GM21526 (cell line): Measurements from ENCODE around the gene PPP1R7.
"Not testable (repeated sequence)": the region's sequence is repeated elsewhere in the genome, so short reads cannot be mapped to it uniquely, and the experiment has no call there.

ENCODE experiments used
- ATAC-seq: cut with Tn5 transposase; IDR thresholded peaks from one replicate; pipeline ENCODE4 v1.9.1; 2021; ENCODE audit warnings: moderate library complexity; ENCODE audit not compliant: unreplicated experiment, low FRiP score

PPP1R7 gene

DNA sequence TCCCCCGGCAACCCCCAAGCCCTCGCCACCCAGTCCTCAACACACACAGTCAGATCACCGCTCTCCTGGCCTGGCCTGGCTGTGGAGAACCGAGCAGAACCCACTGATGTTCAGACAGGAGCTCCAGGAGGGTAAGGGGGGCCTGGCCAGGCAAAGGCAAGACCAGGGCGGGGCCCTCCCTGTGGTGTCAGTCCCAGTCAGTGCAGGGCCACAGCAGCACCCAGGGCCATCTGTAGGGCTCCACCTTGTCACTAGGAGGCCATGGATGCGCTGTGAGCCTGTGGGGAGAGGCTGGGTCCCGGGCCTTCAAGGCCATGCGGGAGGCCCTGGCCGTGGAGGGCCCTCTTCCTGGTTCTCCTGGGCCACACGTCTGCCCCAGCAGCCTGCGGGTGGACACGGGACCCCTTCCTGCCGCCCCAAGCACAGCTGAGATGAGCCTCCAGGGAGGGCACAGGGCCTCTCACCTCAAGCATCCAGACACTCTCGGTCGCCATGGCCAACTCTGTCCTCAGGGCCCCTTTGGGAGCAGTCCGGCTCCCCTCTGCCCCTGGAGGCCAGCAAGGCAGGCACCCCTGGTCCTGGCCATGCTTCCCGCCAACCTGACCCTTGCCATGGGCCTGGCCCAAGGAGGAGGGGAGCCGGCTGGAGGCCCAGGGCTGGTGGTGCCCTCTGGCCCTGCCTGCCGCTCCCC is 40.2 kb downstream of the PPP1R7 start:
- ATAC-seq: no peak

DNA sequence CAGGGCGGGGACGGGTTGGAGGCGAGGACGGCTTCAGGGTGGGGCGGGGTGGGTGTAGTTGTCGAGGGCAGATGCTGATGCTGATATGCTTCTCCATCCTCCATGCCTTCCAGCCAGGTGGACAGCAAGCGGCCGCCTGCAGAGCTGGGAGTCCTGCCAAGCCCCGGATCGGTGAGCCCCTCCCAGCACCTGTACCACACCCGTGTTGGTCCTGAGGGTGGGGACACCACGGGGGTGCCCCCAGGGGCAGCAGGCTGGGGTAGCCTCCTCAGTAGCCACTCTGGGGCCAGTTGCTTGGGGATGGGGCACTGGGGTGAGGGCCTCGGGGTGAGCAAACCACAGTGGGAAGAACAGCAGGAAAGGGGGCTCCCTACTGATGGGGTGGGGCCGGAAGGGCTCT is 40.8 kb downstream of the PPP1R7 start:
- no peak for ATAC-seq

DNA sequence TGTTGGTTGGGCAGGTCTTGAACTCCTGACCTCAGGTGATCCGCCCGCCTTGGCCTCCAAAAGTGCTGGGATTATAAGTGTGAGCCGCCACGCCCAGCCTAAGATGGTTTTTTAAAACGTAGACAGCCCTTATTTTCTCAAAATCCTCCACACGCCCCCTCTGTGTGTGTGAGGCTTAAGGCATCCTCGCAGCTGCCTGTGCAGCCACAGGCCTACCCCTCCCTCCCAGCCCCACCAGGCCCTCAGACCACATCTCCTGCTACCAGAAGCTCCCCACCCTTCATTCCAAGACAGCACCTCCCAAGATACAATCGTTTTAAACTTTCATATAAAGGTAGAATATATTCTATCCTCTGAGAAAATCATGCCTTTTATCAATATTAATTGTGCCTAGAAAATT is 43.0 kb downstream of the PPP1R7 start:
- no peak for ATAC-seq

DNA sequence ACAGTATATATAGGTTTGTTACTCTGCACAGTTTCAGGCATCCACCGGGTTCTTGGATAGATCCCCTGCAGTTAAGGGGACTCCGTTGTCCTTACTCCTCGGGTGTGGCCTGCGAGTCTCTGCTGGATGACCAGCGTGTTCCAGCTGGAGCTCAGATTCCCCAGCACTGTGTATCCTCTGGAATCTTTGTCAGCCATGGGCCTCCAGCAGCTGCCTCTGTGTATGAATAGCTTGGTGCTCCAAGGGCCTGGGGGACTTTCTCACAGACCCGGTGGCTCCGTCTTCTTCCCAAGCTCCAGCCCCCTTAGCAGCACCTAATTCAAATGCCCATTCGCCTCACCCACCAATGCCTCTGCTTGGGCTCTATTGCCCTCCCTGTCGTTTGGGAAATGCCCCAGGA is 44.5 kb downstream of the PPP1R7 start:
- ATAC-seq: no peak

DNA sequence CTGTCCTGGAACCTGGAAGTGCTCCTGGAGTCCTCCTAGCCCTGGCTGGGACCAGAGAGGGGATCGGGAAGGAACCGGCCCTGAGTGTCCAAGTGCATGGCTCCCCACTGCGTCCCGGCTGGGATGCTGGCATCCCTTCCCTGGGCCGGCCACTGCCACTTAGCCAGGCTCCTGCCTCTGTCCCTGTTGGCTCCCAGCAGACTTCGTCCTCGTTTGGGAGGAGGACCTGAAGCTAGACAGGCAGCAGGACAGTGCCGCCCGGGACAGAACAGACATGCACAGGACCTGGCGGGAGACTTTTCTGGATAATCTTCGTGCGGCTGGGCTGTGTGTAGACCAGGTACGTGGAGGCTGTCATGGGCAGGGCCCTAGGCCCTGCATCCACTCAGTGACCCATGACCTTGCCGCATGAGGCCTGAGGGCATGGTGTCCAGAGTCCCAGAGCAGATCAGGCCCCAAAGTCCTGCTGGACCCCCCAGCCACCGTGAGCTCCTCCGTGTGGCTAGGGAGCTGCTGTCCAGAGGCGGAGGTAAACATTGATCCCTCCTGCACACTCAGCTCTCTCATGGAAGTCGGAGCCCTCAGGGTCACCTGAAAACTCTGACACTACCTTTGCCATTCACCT is 45.4 kb downstream of the PPP1R7 start:
- ATAC-seq: no peak

- ATAC-seq: not testable (repeated sequence)
Measured at GRCh38 chr2:241197246-241197645, 47.0 kb downstream of the PPP1R7 start.

- no peak for ATAC-seq
Measured at GRCh38 chr2:241197947-241198346, 47.7 kb downstream of the PPP1R7 start.

- ATAC-seq: no peak
Measured at GRCh38 chr2:241198381-241199279, 48.4 kb downstream of the PPP1R7 start.

- ATAC-seq: no peak
Measured at GRCh38 chr2:241199286-241199685, 49.0 kb downstream of the PPP1R7 start.

GRCh38 chr2:241199897-241200821 is 49.9 kb downstream of the PPP1R7 start:
- no peak for ATAC-seq

GRCh38 chr2:241200822-241201395 is 50.6 kb downstream of the PPP1R7 start:
- no peak for ATAC-seq

DNA sequence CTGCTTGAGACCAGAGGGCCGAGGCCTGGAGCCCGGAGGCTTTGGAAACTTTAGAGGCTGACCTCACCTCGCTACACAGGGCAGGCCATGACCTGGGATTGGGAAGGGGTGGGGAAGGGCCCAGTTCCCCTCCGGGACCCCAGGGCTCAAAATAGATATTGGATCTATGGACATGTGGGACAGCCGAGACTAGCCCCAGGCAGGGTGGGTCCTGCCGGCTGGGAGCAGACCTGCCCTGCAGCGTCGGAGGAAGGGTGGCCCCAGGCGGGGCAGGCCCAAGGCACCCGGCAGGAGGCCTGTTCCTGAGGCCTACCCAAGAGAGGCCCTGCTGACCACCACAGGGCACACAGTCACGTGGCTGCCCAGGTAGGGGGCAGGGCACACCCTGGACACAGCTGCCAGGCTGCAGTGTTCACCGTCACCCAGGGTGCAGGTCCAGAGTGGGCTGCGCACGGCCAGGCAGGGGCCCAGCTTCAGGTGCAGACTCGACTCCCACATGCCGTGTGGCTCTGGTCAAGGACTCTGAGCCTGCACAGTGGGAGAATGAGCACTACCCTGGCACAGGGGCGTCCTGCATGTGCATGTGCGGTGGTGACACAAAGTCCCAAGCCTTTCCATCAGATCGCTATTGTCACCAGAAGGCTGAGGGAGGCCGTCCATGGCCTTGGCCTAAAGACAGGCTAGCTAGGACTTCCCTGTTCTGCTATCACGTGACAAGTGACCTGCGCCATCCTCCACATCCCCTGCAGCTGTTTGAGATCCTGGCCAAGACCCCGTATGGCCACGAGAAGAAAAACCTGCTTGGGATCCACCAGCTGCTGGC is 51.4 kb downstream of the PPP1R7 start:
- ATAC-seq: no peak

GRCh38 chr2:241202268-241202585 is 52.0 kb downstream of the PPP1R7 start:
- no peak for ATAC-seq

GRCh38 chr2:241202681-241203080 is 52.4 kb downstream of the PPP1R7 start:
- no peak for ATAC-seq

DNA sequence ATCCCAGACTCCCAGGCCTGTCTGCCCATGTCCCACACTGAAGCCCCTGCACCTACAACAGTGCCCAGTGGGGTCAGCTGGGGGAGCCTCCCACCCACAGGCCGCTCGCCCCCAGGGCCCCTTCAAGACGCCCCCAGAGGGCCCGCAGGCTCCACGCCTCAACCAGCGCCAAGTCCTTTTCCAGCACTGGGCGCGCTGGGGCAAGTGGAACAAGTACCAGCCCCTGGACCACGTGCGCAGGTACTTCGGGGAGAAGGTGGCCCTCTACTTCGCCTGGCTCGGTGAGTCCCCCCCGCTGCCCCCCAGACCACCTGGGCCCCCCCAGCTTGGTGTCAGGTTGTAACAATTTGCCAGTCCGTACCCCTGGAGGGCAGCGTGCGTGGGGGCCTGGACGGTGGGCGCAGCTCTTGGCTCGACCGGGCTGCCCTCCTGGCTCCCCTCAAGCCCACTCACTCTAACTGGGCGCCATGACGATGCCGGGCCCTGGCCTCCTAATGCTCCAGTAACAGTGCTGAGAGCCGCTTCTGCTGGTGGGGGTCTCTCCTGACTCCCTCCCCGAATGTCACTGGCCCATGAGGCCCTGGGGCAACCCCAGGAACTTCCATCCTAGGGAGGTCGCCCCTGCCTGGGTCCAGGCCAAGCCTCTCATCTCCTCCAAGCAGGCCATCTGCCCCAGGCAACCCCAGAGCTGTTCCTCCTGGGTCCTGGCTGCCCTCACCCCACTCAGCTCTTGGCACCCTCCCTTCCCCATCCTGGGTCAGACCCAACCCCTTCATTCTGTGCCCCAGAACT is 53.1 kb downstream of the PPP1R7 start:
- no peak for ATAC-seq

DNA sequence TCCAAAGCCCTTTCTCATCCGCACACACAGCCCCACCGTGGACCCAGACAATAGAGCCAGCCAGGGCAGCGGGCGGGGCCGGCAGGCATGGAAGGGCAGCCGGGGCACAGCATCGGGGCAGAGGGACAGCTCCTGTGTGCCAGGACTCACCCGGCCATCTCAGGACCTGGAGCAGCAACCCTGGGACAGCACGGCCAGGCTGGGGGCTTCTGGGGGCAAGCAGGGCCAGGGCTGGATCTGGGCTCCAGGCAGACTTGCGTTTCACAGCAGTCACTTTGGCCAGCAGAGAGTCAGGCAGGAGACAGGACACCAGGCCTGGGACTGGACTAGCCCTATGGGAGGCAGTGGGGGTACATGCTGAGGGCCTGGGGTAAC is 53.7 kb downstream of the PPP1R7 start:
- no peak for ATAC-seq

DNA sequence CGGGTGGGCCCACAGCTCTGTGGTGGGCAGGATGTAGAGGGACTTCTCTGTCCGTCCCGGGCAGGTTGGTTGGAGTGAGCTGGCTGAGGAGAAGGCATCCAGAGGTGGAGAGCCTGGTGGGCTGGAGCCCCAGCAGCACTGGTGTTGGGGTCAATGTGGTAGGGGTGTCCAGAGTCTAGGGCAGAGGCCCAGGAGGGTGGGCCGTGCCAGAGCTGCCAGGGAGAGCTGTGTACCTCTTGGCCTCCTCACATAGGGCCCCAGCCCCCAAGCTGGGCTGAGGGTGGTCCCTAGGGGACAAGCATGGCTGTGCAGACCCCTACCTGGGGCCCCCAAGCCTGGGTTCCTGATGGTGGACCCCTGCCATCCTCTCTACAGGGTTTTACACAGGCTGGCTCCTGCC is 54.2 kb downstream of the PPP1R7 start:
- ATAC-seq: no peak

- ATAC-seq: no peak
Measured at GRCh38 chr2:241205086-241205485, 54.8 kb downstream of the PPP1R7 start.

- no peak for ATAC-seq
Measured at GRCh38 chr2:241207151-241207550, 56.9 kb downstream of the PPP1R7 start.
